Smooth muscle cell of the brain vasculature (primary cell): Measurements from ENCODE around the gene ARHGEF17.
"Not testable (repeated sequence)": the region's sequence is repeated elsewhere in the genome, so short reads cannot be mapped to it uniquely, and the experiment has no call there.

Source experiments
- DNase-seq: peaks from one replicate; pipeline ENCODE4 v3.0.0-alpha.2; 2012; ENCODE audit warnings: low read depth, low spot score

ARHGEF17 gene

GRCh38 chr11:73308003-73308960 is at the start of gene ARHGEF17:
Gene ARHGEF17 (plus strand): TSS chr11:73308276. CDS start chr11:73308639, 363 bp downstream.
- DNase-seq, result no peak

- DNase-seq, result no peak
Observed at GRCh38 chr11:73259406-73260126, 48.5 kb upstream of the ARHGEF17 start.

GRCh38 chr11:73260127-73260457 is 48.0 kb upstream of the ARHGEF17 start:
- DNase-seq, result no peak

GRCh38 chr11:73262851-73263495 is 45.1 kb upstream of the ARHGEF17 start:
- no peak for DNase-seq

GRCh38 chr11:73263640-73264039 is 44.4 kb upstream of the ARHGEF17 start:
- DNase-seq, result no peak

- DNase-seq, result no peak
Observed at GRCh38 chr11:73265278-73265810, 42.7 kb upstream of the ARHGEF17 start.

- DNase-seq, result no peak
Observed at GRCh38 chr11:73265853-73266645, 42.0 kb upstream of the ARHGEF17 start.

- no peak for DNase-seq
Observed at GRCh38 chr11:73266646-73267020, 41.4 kb upstream of the ARHGEF17 start.

GRCh38 chr11:73267122-73267846 is 40.8 kb upstream of the ARHGEF17 start:
- DNase-seq, result no peak

GRCh38 chr11:73267906-73268540 is 40.1 kb upstream of the ARHGEF17 start:
- DNase-seq, result no peak

- no peak for DNase-seq
Observed at GRCh38 chr11:73268671-73269271, 39.3 kb upstream of the ARHGEF17 start.

- DNase-seq, result no peak
Observed at GRCh38 chr11:73269459-73270015, 38.5 kb upstream of the ARHGEF17 start.

- no peak for DNase-seq
Observed at GRCh38 chr11:73270016-73270854, 37.8 kb upstream of the ARHGEF17 start.

- DNase-seq, result no peak
Observed at GRCh38 chr11:73270855-73271477, 37.1 kb upstream of the ARHGEF17 start.

GRCh38 chr11:73271478-73271865 is 36.6 kb upstream of the ARHGEF17 start:
- DNase-seq, result not testable (repeated sequence)

- no peak for DNase-seq
Observed at GRCh38 chr11:73271936-73272679, 36.0 kb upstream of the ARHGEF17 start, which contains the start of gene P2RY6. Gene P2RY6 (plus strand): TSS chr11:73272338. CDS start chr11:73296519, 24,181 bp downstream.

- no peak for DNase-seq
Observed at GRCh38 chr11:73272680-73273038, 35.4 kb upstream of the ARHGEF17 start.
